Epidermal melanocyte (primary cell): Measurements from ENCODE around the gene BRD3.

Experiments used
- DNase-seq: peaks from one replicate; pipeline ENCODE4 v3.0.0; 2011; ENCODE audit warnings: low spot score; ENCODE audit not compliant: insufficient read length

Gene BRD3

DNA sequence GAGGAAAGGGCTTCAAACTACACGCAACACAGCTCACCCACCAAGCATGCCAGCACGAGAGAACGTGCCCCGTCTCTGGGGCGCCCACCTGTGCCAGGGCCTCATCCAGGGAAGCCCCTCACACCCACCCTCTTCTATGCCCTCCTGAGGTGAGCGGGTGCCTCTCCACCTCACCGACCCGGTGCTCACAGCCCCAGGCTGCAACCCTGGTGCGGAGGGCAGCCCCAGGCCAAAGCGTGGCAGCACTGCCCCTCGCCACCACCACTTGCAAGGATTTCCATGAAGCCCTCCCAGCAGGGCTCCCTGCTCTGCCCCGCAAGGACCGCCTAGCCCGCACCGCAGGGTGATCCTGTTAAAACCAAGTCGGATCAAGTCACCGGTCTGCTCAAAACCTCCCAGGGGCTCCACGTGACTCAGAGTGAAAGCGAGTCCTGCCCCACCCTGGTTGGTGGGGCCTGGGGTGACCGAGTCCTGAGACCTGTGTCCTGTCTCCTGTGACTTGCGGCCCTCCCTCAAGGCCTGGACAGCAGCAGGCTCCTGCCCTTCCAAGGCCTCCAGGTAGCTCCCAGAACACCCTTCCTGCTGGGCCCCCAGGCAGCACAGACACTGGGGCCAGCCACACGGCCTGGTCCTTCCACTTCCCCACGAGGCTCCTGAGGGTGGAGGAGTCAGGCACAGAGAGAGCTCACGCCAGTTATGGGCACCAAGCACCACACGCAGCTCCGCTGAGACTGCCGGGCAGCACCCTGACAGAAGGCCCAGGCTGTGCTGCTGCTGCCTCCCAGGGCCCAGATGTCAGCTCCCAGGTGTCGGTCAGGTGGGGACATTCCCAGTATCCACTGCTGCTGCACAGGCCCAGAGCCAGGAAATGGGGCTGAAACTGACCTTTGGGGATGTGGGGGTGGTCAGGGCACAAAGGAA, 12.7 kb downstream of the BRD3 start:
- no peak for DNase-seq

DNA sequence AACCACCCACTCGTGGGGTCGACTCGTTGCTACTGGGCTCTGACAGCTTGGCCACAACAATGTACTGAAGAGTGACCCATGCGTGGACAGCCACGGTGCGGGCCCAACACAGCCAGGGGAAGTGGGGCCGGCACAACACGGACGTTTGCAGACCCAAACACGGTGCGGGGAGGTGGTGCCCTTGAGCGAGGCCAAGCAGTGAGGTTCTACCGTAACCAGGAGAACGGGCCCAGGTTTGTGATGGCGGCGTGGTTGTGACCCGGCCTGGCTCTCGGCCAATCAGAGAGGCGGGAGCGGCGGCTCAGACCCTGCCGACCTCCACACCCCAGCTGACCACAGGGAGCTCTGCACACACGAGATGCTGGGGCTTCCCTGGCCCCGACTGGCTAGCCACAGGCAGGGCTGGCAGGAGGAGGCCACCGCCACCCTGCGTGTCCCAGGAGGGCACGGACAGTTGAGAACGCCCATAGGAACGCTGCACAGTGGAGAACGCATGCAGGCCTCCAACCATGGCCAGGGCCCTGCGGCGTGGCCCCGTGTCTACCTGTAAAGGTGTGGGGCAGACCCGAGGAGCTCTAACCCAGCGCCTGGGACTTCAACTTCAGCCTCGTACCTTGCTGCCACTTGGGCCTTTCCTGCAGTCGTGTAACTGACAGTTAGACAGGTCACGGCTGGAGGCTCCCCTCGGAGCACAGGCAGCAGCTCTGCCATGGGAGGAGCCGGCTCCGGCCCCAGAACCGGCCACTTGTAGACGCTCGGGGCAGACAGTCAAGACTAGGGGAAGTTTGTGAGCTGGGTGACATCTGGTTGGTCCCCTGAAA, 13.7 kb downstream of the BRD3 start:
- no peak for DNase-seq

DNA sequence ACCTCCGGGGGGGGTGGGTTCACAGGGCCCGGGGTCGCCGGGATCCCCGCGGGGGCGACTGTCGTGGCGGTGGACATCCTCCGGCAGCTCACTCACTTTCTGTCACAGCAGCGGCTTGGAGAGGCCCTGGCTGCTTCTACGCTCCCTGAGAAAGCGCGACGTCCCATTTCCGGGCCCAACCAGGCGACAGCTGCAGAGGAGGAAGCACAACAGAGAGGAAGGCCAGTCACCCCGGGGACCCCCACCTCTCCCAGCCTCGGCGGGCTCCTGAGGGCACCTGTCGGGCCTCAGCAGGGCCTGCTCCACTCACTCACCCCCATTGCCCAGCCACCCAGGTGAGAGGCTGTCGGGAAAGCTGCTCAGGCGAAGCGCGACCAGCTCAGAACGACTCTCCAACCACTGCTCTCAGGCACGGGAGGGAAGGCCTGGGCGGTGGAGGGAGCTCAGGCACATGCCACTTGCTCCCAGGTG, 14.4 kb downstream of the BRD3 start:
- no peak for DNase-seq

DNA sequence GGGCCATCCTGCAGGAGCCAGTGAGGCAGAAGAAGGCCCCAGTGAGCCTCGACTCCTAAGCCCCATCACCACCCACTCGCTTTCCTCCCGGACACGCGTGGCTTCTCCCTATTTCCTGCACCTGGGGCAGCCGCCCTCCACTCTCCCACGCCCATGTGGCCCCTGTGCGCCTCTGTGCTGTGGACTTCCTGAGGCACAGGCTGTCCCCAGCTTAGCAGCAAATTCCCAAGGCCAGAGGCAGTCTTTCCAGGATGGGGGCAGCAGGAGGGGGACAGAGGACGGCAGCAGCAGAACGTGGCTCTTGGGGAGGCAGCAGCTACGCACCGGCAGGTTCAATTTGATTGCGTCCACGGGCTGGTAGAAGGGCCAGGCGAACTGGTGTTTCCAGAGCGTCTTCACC, 14.9 kb downstream of the BRD3 start:
- no peak for DNase-seq

DNA sequence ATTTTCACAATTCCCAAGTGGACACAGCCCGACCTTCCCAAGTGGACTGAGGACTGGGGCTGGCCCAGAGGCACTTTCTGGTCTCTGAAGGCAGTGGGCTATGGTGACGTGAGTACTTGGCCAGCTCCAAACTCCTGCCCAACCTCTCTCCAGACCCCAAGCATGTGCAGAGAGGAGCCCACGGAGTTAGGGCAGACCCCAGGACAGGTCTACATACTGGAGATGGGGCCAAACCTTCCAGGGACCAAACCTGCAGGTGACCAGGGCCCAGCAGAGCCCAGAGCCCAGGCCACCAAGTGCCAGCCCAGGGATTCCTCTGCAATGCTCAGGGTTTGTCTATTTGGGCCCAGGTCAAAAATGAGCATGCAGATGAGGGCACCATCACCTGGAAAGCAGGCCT, 15.3 kb downstream of the BRD3 start:
- no peak for DNase-seq

DNA sequence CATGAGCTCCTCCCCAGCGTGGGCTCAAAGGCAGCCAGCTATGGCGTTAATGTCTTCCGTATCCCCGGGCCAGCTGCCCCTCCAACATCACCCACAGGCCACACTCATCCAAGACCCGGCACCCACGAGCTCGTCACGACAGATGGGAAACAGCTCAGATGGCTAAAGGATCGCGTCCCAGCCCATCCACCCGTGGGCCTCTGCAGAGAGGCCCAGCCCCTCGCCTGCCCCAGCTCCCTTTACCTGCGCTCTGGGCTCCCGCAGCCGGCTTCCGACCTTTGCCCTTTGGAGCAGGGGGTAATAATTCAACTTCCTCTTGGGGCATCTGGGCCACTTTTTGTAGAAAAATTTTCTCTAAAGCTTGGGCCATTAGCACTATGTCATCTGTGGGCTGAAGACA, 16.5 kb downstream of the BRD3 start:
- DNase-seq: no peak

DNA sequence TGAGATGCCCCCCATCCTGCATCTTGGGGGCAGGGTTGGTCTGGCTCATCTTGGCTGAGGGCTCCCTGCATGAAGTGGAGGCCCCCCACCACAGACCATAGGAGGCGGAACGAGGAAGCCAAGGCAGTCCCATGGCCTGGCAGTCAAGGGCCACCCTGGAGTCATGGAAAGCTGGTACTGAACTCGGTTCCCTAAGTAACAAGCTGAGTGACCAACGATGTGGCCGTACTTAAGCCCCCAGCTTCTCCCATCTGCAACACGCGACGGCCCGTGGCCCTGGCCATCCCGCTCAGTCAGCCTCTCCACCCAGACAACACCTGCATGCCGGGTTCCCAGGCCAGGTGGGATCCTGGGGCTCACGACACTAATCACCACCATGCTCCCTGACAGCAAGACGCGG, 17.1 kb downstream of the BRD3 start:
- no peak for DNase-seq

DNA sequence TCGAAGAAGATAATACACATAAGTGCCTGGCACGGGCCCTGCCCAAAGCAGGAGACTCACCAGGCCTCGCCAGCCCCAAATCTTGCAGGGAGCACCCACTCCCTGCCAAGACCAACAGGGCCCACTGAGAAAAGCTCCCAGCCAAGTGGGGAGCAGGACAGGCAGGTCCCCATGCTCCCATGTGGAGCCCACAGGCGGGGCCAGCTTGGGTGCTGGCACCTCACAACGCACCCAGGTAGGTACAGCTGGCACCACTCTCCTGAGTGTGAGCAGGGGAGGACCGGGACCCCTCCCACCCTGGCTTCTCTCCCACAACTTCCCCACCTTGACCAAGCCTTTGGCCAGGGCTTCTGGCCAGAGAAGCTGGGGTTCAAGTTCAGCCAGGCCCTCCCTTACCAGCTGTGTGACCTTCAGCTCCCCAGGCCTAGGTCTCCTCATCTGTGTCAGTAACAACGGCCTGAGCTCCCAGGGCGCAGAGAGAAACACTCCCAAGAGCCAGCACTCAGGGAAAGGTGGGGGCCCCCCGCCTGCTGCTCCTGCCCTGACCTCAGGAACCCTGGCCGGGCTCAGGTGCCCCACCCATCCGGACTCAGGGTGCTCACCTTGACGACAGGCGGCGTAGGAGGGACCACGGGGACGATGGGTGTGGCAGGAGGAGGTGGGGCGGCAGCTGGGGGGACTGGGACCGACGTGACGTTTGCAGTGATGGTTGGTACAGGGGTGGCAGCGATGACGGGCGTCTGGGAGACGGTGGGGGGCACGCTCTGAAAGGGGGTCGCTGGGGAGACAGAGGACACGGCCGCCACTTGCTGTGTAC, 17.8 kb downstream of the BRD3 start:
- no peak for DNase-seq

DNA sequence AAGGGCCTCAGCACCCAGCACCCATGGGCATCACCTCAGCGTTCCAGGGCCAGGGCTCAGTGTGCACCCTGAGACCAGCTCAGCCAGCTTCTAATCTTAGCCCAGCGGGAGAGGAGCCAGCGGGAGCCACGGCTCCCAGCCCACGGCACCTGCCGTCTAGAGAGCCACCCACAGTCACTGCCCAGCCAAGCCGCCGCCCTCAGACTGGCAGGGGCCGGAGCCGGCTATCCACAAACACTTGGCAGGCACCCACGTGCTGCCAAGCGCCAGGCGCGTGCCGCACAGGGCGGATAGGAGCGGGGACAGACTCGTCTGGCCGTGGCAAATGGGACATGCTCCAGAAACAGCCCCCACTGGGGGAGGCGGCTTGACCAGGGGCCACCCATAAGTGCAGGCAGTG, 18.6 kb downstream of the BRD3 start:
- no peak for DNase-seq

DNA sequence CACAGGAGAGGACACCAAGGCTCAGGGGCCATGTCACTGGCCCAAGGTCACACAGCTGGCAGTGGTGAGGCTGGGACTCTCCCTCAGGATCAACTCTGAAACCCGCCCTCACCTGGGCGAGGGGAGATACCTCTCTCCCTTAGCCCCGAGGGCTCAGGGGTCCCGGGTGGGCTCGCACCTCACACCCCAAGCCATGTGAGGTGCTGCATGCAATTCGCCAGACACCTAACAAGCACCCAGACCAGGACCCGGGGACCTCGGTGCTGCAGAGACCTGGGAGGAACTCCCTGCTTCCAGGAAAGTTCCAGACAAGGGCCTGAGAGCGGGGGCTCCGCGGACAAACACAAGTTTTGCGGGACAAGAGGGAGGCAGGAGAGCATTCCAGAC, 19.3 kb downstream of the BRD3 start:
- DNase-seq: no peak

DNA sequence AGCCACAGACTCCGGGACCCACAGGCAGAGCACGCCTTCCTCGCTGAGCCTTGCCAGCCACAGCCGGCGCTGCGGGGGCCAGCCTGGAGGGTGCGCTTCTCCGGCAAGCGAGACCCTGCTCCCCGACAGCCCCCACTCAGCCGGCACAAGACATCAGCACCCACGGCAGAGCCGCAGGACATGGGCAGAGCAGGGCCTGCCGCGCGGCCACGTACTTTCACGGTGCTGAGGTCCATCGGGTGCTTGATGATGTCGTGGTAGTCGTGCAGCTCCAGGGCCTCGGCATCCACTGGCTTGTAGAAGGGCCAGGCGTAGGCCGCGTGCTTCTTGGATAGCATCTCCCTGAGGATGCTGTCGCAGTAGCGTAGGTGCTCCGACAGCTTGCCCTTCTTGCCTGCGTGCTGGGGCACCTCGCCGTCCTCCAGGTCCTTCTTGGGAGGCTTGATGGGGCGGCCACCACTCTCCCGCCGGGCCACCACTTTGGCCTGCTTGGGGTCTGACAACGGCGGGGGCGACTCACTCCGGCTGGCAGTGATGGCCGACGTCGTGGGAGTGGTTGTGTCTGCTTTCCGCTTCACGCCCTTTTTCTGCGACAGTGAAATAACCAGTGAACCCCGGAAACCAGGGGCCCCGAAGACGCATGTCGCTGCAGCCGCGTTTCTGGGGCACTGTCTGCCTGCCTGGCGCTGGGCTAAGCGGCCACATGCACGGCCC, 19.8 kb downstream of the BRD3 start:
- DNase-seq: no peak

DNA sequence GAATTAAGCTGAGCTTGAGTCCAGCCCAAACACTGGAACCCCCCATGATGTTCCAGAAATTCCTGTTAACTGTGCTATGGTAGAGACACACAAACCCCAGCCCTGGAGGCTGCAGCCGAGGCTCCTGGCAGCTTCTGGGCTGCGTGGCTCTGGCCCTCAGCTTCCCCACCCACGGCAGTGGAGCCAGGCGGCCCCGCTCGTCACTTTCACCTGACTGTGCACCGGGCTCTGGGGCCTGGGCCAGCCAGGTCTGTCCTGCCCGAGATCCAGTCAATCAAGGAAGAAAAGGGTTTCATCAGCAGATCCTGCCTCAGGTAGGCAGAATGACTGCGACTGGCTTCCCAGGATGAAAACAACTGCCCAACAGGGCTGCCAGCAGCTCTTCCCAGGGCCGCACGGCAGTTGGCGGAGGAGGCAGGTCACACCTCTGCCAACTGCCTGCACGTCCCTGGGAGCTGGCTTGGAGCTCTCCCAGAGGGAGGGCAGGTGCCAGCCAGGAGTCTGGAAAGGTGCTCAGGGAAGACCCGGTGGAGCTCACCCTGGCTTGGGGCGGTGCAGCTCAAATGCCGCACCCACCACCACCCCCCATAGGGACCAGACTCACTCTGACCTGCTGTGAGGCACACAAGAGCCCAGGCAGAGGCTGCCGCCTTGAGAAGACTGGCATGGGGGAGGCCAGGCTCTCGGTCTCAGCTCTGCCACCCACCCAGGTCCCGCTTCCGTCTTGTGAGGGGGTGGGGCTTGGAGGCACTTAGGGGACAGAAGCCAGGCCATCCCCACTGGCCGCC, 20.7 kb downstream of the BRD3 start:
- DNase-seq: no peak

DNA sequence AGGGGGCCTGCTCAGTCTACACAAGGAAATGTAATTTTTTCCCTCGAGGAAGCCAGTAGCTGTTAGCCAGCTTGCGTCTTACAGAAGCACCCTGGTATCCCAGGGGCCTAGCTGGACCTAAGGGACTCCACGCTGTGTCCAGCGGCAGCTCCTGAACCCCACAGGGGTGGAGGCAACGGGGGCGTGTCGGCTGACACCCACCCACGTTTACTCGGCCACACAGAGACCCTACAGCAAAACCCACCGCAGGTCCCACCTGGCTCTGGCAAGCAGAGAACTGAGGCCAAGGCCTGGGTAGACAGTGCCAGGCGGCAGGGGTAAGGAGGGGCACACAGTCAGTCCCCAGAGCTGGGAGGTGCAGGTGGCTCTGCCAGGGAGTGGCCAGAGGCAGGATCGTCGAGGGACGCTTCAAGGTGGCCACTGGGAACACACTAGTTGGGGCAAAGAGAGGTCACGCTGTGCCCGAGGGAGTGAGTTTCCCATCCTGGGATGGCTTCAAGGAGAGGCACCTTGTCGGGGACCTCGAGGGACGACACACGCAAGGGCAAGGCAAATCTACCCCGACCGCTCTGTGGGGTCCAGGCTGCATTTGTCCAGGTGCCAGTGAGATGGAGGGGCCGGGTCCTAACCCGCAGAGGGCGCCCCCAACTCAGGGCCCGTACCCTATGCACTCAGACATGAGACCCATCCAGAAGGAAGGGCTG, 21.8 kb downstream of the BRD3 start:
- no peak for DNase-seq

DNA sequence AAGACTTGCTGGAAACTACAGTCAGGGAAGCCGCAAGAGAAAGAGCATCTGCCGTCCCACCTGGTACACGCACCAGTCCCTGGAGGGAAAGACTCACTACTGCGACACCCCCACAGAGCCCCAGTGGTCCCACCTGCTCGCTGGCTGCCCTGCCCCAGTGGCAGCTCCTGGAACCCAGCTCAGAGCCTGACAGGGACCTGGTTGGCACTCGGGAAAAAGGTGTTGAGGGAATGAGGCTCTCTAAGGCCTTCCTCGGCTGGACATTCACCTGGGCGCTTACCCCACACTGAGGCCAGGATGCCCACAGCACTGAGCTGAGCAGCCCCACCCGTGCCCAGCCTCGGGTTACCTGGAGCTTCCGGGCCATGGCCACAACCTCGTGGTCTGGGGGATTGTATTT, 22.9 kb downstream of the BRD3 start:
- no peak for DNase-seq

DNA sequence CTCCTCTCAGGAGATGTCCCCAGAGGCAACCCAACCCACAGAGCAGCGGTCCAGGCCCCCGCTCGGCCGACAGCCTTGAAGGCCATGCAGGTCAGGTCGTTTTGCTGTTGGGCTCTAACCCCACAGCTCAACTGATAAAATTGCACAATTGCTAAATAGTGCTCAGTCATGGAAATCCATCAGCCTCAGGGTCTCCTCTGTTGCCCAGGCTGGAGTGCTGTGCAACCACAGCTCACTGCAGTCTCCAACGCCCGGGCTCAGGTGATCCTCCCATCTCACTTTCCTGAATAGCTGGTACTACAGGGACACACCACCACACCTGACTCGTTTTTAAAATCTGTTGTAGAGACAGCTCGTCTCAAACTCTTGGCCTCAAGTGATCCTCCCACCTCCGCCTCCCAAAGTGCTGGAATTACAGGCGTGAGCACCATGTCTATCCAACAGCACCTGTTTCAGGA, 24.3 kb downstream of the BRD3 start:
- DNase-seq: no peak

DNA sequence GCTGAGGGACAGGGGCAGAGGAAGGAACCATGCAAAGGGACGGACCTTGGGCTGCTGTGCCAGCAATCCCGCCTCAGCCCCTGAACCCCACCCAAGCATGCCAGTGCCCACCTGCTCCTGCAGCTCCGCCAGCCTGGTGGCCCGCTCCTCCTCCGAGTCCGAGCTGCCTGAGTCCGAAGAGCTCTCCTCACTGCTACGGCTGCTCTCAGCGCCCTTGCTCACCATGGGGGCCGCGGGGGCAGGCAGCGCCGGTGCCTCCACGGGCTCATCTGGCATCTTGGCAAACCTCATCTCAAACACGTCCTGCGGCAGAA, 26.2 kb downstream of the BRD3 start:
- no peak for DNase-seq

DNA sequence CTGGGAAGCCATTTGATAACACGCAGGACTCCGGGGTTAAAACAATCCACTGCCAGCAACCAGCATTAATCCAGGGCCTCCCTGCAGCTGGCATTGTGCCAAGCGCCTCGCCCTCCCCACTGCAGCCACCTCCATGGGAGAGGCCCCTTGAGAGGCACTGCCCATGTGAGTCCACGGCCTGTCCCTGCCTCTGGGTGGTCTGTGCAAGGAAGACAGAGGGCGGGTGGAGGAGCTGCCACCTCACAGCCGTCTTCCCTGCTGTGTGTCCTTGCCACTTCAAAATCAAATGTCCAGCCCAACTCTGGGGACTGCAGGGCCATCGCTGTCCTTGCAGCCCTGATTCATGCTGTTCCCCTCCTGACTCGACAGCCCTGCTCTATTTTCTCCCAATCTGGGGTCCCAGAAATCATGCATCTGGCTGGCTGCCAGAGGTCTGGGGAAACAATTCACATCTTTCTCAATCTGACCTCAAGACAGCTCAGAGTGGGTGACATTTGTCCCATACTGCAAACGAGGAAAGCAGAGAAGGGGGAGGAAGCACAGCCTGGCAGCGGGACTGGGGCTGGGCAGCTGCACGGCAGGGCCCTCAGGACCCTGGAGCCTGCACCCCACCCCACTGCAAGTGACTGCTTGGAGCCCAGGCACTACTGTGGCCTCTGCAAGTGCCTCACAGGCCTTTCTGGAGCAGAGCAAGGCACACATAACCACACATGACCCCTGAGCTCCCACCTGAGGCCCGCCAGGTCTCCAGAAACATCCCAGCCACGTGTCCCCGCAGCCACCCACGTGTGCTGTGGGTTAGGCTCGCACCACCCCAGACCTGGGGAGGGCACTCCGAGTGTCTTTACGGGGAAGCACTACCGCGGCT, 26.8 kb downstream of the BRD3 start:
- DNase-seq: no peak

DNA sequence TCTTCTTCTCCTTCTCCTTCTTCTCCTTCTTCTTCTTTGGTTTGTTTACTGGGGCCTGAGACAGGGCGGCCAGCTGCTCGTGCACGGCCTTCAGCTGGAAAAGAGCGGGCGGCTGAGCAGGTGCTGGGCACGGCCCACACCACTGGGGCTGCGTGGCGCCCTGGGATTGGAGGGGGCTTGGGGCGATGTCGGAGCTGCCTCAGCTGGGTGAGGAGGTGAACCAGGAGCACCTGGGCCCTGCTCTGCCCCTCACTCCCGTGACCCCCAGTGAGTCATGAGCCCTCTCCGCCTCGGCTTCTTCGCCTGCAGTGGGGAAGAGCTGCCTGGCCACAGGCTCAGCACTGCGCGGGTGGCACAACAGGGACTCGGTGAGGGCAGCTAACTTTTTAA, 27.7 kb downstream of the BRD3 start:
- no peak for DNase-seq
